Mononuclear cell (primary cell): Measurements from ENCODE around the gene NRIP1. TPM values are rescaled to one million over a fixed set of nuclear protein-coding genes. Genes with fewer than 3 reads are reported as not detected.

Experiments used
- H3K27me3 ChIP-seq: 2 replicates; pipeline ENCODE4 v1.6.0; 2011; ENCODE audit warnings: low read length, control low read depth; ENCODE audit not compliant: insufficient read depth
- H3K4me1 ChIP-seq: 2 replicates; pipeline ENCODE4 v1.5.1; 2011; ENCODE audit warnings: mild to moderate bottlenecking, low read length, control low read depth; ENCODE audit not compliant: insufficient read depth
- H3K4me3 ChIP-seq: 2 replicates; pipeline ENCODE4 v1.5.1; 2011; ENCODE audit warnings: mild to moderate bottlenecking, low read length, moderate library complexity
- H3K9me3 ChIP-seq: 2 replicates; pipeline ENCODE4 v1.5.1; 2011; ENCODE audit warnings: low read depth, mild to moderate bottlenecking, control low read depth, low read length
- total RNA-seq: library from RNA; depleted of rRNA; stranded (reverse); fragments of >200 nt; gene quantifications from one replicate; pipeline ENCODE4 v1.2.3, GENCODE V29; 2012

The NRIP1 gene
- total RNA-seq, 1 donor = 151 TPM

GRCh38 chr21:14918527-14918926, 146.3 kb downstream of the NRIP1 start:
- H3K4me1 ChIP-seq = no peaks in the 10 kb centered on the region
- no peaks in the 10 kb centered on the region for H3K9me3 ChIP-seq

GRCh38 chr21:14917762-14918161, 147.0 kb downstream of the NRIP1 start:
- Histone ChIP-seq H3K4me1 (no peaks in the 10 kb centered on the region), H3K4me3 (no peak overlapping the region), H3K9me3 (no peaks in the 10 kb centered on the region), H3K27me3 (no peaks in the 10 kb centered on the region)

More at GRCh38 chr21:14918527-14918926, 146.3 kb downstream of the NRIP1 start:
- Histone ChIP-seq H3K27me3 (no peaks in the 10 kb centered on the region), H3K4me3 (no peak overlapping the region)

GRCh38 chr21:14916676-14917141, 148.1 kb downstream of the NRIP1 start:
- Histone ChIP-seq H3K9me3 (no peaks in the 10 kb centered on the region), H3K4me3 (no peak overlapping the region), H3K27me3 (no peaks in the 10 kb centered on the region), H3K4me1 (no peaks in the 10 kb centered on the region)

- Histone ChIP-seq H3K4me1 (no peaks in the 10 kb centered on the region), H3K4me3 (no peak overlapping the region), H3K9me3 (no peaks in the 10 kb centered on the region), H3K27me3 (no peaks in the 10 kb centered on the region)
Measured at GRCh38 chr21:14913638-14914037, 151.2 kb downstream of the NRIP1 start.

GRCh38 chr21:14911351-14911750, 153.4 kb downstream of the NRIP1 start:
- Histone ChIP-seq H3K4me1 (no peaks in the 10 kb centered on the region), H3K9me3 (no peaks in the 10 kb centered on the region), H3K27me3 (no peaks in the 10 kb centered on the region), H3K4me3 (no peak overlapping the region)
